Prostate gland (tissue), 2 donors: ENCODE results near the gene SP8.

ENCODE experiments used
- CTCF ChIP-seq, 4 experiments: fragments of 200-600 bp in 2 of 4; fragments of 450-650 bp in 2 of 4; sonication (generic) in 2 of 4; IDR thresholded peaks; 1 replicate in 3 of 4; 2 replicates in 1 of 4; pipeline ENCODE4 v1.5.1; 2016 to 2019; ENCODE audit warnings: antibody characterized with exemption in 4 of 4, mild to moderate bottlenecking in 2 of 4, moderate library complexity in 2 of 4
- POLR2AphosphoS5 ChIP-seq: sonication (generic); formaldehyde crosslinking; IDR thresholded peaks from one replicate; pipeline ENCODE4 v1.6.1; 2017; ENCODE audit warnings: antibody characterized with exemption

DNA sequence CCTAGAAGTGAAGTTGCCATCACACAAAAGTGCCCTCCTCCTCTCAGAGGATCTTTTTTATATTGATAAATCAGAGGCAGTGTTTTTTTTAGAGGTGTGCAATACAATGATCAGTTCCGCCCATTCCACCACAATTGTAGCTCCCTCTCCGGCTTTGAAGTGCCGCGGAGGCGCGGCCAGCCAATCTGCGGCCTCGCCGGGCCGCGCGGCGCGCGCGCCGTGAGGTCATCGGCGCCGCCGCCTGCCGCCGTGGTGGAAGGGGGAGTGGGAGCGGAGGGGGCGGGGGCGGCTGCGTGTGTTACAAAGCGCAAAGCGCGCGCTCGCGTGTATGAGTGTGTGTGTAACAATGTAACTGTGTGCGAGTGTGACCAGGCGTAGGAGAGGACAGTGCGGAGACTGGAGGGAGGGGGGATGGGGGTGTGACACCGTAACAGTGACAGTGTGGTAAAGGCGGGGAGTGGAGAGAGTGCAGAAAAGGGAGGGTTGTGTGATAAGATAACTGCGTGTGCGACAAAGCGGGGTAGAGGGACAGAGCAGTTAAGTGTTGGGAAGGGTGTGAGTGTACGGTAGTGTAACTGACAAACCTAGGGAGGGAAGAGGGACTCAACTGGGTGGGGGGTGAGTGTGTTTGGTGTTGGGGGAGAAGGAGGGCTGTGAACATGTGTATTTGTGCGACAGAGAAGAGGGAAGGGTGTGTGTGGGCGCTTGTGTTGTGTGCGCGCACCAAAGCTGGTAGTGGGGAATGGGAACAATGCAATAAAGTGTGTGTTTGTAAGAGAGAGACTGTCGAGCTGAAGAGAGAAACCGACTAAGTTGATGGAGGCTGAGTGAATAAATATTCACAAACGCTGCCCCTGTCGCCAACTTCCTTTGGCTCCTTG is at the start of gene SP8:
- TF ChIP-seq CTCF (IDR thresholded peaks at IDR 0.05) (no peak), POLR2AphosphoS5 (peak; percentile 28)
